ENCODE data around the gene SYN1.
"Not testable (repeated sequence)": the region's sequence is repeated elsewhere in the genome, so short reads cannot be mapped to it uniquely, and the experiment has no call there.

Gene SYN1

GRCh38 chrX:47633689-47634590 is 14.3 kb upstream of the SYN1 start:
- DNase-seq (ENCODE audit: low spot score), result no peak

GRCh38 chrX:47632666-47633065 is 13.0 kb upstream of the SYN1 start:
- DNase-seq (ENCODE audit: low spot score), result no peak

GRCh38 chrX:47631676-47632075 is 12.0 kb upstream of the SYN1 start:
- no peak for DNase-seq (ENCODE audit: low spot score)

- no peak for DNase-seq (ENCODE audit: low spot score)
Observed at GRCh38 chrX:47629419-47630200, 10.0 kb upstream of the SYN1 start, which contains the start of gene CFP. CFP (minus strand) TSS chrX:47629930; CDS start chrX:47629844, 86 bp downstream.

- DNase-seq (ENCODE audit: low spot score), result no peak
Observed at GRCh38 chrX:47628982-47629381, 9.3 kb upstream of the SYN1 start.

GRCh38 chrX:47625365-47625764 is 5.7 kb upstream of the SYN1 start:
- DNase-seq (ENCODE audit: low spot score), result no peak

- DNase-seq (ENCODE audit: low spot score), result peak; percentile 85
Observed at GRCh38 chrX:47623540-47624027, 3.9 kb upstream of the SYN1 start.

- no peak for DNase-seq (ENCODE audit: low spot score)
Observed at GRCh38 chrX:47621851-47622250, 2.2 kb upstream of the SYN1 start.

- no peak for DNase-seq (ENCODE audit: low spot score)
Observed at GRCh38 chrX:47620303-47620685, 637 bp upstream of the SYN1 start.

- no peak for DNase-seq (ENCODE audit: low spot score)
Observed at GRCh38 chrX:47618923-47619485, 653 bp downstream of the SYN1 start.

GRCh38 chrX:47614618-47615017 is 5.0 kb downstream of the SYN1 start:
- DNase-seq (ENCODE audit: low spot score), result no peak

- no peak for DNase-seq (ENCODE audit: low spot score)
Observed at GRCh38 chrX:47613082-47613481, 6.6 kb downstream of the SYN1 start.

GRCh38 chrX:47612418-47612817 is 7.2 kb downstream of the SYN1 start:
- DNase-seq (ENCODE audit: low spot score), result no peak

- no peak for DNase-seq (ENCODE audit: low spot score)
Observed at GRCh38 chrX:47611926-47612325, 7.7 kb downstream of the SYN1 start.

- DNase-seq (ENCODE audit: low spot score), result no peak
Observed at GRCh38 chrX:47611489-47611888, 8.2 kb downstream of the SYN1 start.

- DNase-seq (ENCODE audit: low spot score), result no peak
Observed at GRCh38 chrX:47610511-47610910, 9.1 kb downstream of the SYN1 start.

GRCh38 chrX:47608130-47608810 is 11.4 kb downstream of the SYN1 start:
- DNase-seq (ENCODE audit: low spot score), result no peak

- DNase-seq (ENCODE audit: low spot score), result no peak
Observed at GRCh38 chrX:47607091-47607490, 12.6 kb downstream of the SYN1 start.

GRCh38 chrX:47605024-47605423 is 14.6 kb downstream of the SYN1 start:
- DNase-seq (ENCODE audit: low spot score), result no peak

- DNase-seq (ENCODE audit: low spot score), result not testable (repeated sequence)
Observed at GRCh38 chrX:47603125-47603524, 16.5 kb downstream of the SYN1 start.

- no peak for DNase-seq (ENCODE audit: low spot score)
Observed at GRCh38 chrX:47597222-47597621, 22.4 kb downstream of the SYN1 start.

GRCh38 chrX:47596256-47596655 is 23.4 kb downstream of the SYN1 start:
- DNase-seq (ENCODE audit: low spot score), result no peak
